ENCODE data around the gene IPCEF1.

DNA sequence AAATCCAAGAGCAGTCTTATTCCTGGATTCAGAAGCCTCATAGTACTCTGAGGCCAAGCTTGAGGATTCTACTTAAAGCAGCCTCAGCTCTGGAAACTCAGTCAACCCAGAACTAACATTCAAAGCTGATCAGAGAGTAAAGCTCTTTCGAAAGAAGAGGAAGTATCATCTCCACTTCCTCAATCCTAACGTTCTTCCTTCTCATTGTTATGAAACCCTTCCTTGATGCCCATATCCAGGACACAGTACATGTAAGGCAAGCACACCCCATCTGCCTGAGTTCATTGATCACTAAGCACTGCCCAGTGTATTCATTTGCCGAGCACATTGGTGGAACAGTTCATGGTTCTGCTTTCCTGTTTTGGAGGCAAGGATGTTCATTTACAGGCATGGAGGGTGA, at the start of gene IPCEF1:
- TF ChIP-seq, protein P1, sequence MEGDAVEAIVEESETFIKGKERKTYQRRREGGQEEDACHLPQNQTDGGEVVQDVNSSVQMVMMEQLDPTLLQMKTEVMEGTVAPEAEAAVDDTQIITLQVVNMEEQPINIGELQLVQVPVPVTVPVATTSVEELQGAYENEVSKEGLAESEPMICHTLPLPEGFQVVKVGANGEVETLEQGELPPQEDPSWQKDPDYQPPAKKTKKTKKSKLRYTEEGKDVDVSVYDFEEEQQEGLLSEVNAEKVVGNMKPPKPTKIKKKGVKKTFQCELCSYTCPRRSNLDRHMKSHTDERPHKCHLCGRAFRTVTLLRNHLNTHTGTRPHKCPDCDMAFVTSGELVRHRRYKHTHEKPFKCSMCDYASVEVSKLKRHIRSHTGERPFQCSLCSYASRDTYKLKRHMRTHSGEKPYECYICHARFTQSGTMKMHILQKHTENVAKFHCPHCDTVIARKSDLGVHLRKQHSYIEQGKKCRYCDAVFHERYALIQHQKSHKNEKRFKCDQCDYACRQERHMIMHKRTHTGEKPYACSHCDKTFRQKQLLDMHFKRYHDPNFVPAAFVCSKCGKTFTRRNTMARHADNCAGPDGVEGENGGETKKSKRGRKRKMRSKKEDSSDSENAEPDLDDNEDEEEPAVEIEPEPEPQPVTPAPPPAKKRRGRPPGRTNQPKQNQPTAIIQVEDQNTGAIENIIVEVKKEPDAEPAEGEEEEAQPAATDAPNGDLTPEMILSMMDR (IDR thresholded peaks at IDR 0.05): no peak
- no peak for TF ChIP-seq POLR2A (IDR thresholded peaks at IDR 0.05)
